GM08714 (cell line): Measurements from ENCODE around the gene TNIK.

ENCODE experiments used
- H3K4me3 ChIP-seq: fragments of 200-500 bp; sonication (Bioruptor generic); 2 replicates; pipeline ENCODE4 v1.5.1; 2014; ENCODE audit warnings: mild to moderate bottlenecking, low read length, inconsistent platforms
- ZNF274 ChIP-seq: IDR thresholded peaks from 2 replicates; pipeline ENCODE4 v1.6.1; 2012; ENCODE audit warnings: mild to moderate bottlenecking, low read depth, low read length

TNIK gene

GRCh38 chr3:171039674-171040073 is 420.5 kb downstream of the TNIK start:
- no peak overlapping the region for H3K4me3 ChIP-seq
- no peak for TF ChIP-seq ZNF274

DNA sequence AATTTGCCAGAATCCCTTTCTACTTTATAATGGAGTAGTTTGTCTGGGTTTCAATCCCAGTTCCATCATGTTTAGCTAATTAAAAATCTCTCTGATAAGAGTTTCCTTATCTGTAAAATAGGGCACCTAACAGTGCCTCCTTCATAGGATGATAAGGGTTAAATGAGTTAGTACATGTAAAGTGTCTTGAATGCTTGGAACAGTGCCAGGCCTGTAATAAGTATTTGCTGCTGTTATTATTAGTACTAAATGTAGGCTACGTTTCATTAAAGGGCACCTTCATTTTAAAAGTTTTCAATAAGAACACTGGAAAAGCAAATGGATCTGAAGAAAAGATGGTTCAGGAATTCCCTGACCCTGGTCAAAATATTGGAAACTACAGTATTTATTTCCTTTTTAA is 421.9 kb downstream of the TNIK start:
- TF ChIP-seq ZNF274 = no peak

GRCh38 chr3:171028779-171029232 is 431.4 kb downstream of the TNIK start:
- TF ChIP-seq ZNF274 = no peak
- no peak overlapping the region; the same call in 1 of the 2 replicates for H3K4me3 ChIP-seq

More for the DNA sequence above, 421.9 kb downstream of the TNIK start:
- H3K4me3 ChIP-seq = no peak overlapping the region

- peak overlapping the region; percentile 0; the same call in 1 of the 2 replicates for H3K4me3 ChIP-seq
These were observed 432.0 kb downstream of the TNIK start for GRCh38 chr3:171028025-171028778.

GRCh38 chr3:171026597-171027293 is 433.5 kb downstream of the TNIK start, which contains the start of gene SLC2A2:
SLC2A2 (minus strand) TSS chr3:171026720; CDS start chr3:171026670, 50 bp downstream.
- TF ChIP-seq ZNF274 = no peak
- no peak within 1 kb of the TSS for H3K4me3 ChIP-seq

More at GRCh38 chr3:171028025-171028778, 432.0 kb downstream of the TNIK start:
- no peak for TF ChIP-seq ZNF274

- no peak overlapping the region for H3K4me3 ChIP-seq
- TF ChIP-seq ZNF274 = no peak
These were observed 436.6 kb downstream of the TNIK start for GRCh38 chr3:171023566-171023965.

DNA sequence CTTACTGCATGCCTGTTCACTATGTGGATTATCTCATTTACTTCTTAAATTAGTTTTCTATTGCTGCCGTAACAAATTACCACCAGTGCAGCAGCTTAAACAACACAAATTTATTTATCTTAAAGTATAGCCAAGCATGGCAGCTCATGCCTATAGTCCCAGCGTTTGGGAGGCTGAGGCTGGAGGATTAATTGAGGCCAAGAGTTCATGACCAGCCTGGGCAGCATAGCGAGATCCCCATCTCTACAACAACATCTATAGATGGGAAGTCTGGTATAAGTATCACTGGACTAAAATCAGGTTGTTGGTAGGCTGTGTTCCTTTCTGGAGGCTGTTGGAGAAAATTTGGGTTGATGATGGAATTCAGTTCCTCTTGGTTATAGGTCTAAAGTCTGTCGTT is 438.8 kb downstream of the TNIK start:
- H3K4me3 ChIP-seq = no peak overlapping the region
- TF ChIP-seq ZNF274 = no peak

DNA sequence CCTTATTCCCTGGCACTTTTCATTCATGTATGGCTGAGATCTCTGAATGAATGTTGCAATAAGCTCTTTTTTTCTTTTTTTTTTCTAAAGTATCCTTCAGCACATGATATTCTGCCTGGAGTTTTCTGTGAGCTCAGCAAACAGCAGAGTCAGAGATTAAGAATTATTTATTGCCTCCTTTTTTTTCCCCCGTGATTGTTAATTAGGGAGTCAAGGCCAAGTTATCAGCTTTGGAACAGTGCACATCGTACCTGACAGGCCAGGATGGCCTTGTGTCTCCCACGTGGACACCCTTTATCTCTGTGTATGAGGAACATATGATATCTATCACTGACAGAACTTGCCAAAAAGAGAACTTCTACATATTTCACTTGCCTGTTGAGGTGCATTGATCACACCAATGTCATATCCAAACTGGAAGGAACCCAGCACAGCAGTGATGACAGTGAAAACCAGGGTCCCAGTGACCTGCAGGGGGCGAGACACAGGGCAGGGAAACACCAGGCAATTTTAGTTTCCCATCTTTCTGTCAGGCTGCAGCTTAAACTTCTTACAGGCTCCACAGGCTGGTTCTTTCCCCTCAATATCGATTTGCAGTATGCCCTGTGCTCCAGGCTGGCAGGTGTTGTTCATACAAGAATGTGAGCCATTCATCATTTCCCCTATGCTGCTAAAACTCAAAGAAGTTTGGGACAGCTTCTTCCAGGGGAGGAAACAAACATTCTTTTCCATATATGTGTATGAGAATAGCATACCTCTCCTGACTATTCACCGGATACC is 441.9 kb downstream of the TNIK start:
- TF ChIP-seq ZNF274 = no peak
- H3K4me3 ChIP-seq = no peak overlapping the region

GRCh38 chr3:171013822-171014748 is 446.1 kb downstream of the TNIK start:
- no peak overlapping the region for H3K4me3 ChIP-seq
- no peak for TF ChIP-seq ZNF274

- H3K4me3 ChIP-seq = no peak overlapping the region
- no peak for TF ChIP-seq ZNF274
These were observed 448.3 kb downstream of the TNIK start for GRCh38 chr3:171011873-171012336.
